Keratinocyte (primary cell): ENCODE results near the gene ITGBL1. TPM values are rescaled to one million over a fixed set of nuclear protein-coding genes. Genes with fewer than 3 reads are reported as not detected.
"Not testable (repeated sequence)": the region's sequence is repeated elsewhere in the genome, so short reads cannot be mapped to it uniquely, and the experiment has no call there.

ENCODE experiments used
- DNase-seq: peaks from one replicate; pipeline ENCODE4 v3.0.0-alpha.2; 2011; ENCODE audit warnings: low read depth, missing footprints, low spot score
- FAIRE-seq: peaks from 2 replicates; lab custom pipeline; 2011; peaks lifted over from hg19 to GRCh38; lab: Jason Lieb, UNC
- H2AFZ ChIP-seq: 2 replicates; pipeline ENCODE4 v1.6.0; 2012; ENCODE audit warnings: low read length, control low read depth, inconsistent platforms; ENCODE audit not compliant: control insufficient read depth
- H3K27ac ChIP-seq: 2 replicates; pipeline ENCODE4 v1.5.1; 2011; ENCODE audit warnings: low read length; ENCODE audit not compliant: control insufficient read depth, insufficient read depth
- H3K27me3 ChIP-seq: 3 replicates; pipeline ENCODE4 v1.6.0; 2011; ENCODE audit warnings: low read length; ENCODE audit not compliant: control insufficient read depth, insufficient read depth; ENCODE audit errors: extremely low read depth
- H3K36me3 ChIP-seq, 2 experiments: 2 replicates in 1 of 2; 3 replicates in 1 of 2; pipeline ENCODE4 v1.5.1; 2011; ENCODE audit warnings: low read length in 2 of 2, mild to moderate bottlenecking in 1 of 2; ENCODE audit not compliant: control insufficient read depth in 2 of 2, insufficient read depth in 2 of 2; ENCODE audit errors: extremely low read depth in 1 of 2
- H3K4me1 ChIP-seq: 3 replicates; pipeline ENCODE4 v1.5.1; 2011; ENCODE audit warnings: low read length; ENCODE audit not compliant: control insufficient read depth, insufficient read depth; ENCODE audit errors: extremely low read depth
- H3K4me2 ChIP-seq: 3 replicates; pipeline ENCODE4 v1.6.0; 2011; ENCODE audit warnings: low read depth, low read length; ENCODE audit not compliant: control insufficient read depth, insufficient read depth; ENCODE audit errors: extremely low read depth
- H3K4me3 ChIP-seq, 3 experiments: fragments of 200-600 bp in 1 of 3; sonication (generic) in 1 of 3; 2 replicates in 2 of 3; 3 replicates in 1 of 3; pipeline ENCODE4 v1.5.1; 2011 to 2016; ENCODE audit warnings: low read length in 3 of 3, mild to moderate bottlenecking in 3 of 3, control low read depth in 2 of 3, inconsistent platforms in 1 of 3, low read depth in 1 of 3, mixed read lengths in 1 of 3, mixed run types in 1 of 3, moderate library complexity in 1 of 3; ENCODE audit not compliant: control insufficient read depth in 2 of 3, insufficient read depth in 2 of 3; ENCODE audit errors: extremely low read depth in 1 of 3
- H3K79me2 ChIP-seq: 2 replicates; pipeline ENCODE4 v1.6.0; 2012; ENCODE audit warnings: low read length; ENCODE audit not compliant: control insufficient read depth, insufficient read depth
- H3K9ac ChIP-seq: 3 replicates; pipeline ENCODE4 v1.6.0; 2011; ENCODE audit warnings: low read length; ENCODE audit not compliant: control insufficient read depth, insufficient read depth; ENCODE audit errors: extremely low read depth
- H3K9me1 ChIP-seq: 3 replicates; pipeline ENCODE4 v1.6.0; 2011; ENCODE audit warnings: low read length; ENCODE audit not compliant: control insufficient read depth, insufficient read depth; ENCODE audit errors: extremely low read depth
- H3K9me3 ChIP-seq: 2 replicates; pipeline ENCODE4 v1.5.1; 2012; ENCODE audit warnings: low read depth, low read length; ENCODE audit not compliant: control insufficient read depth
- H4K20me1 ChIP-seq: 3 replicates; pipeline ENCODE4 v1.6.0; 2011; ENCODE audit warnings: low read length; ENCODE audit not compliant: control insufficient read depth, insufficient read depth; ENCODE audit errors: extremely low read depth
- CTCF ChIP-seq, 3 experiments: IDR thresholded peaks in 1 of 3; conservative IDR thresholded peaks in 1 of 3; optimal IDR thresholded peaks in 1 of 3; 2 replicates in 2 of 3; 3 replicates in 1 of 3; pipeline versions ENCODE3 to v1.5.1; 2011; ENCODE audit warnings: low read length in 3 of 3, mild to moderate bottlenecking in 3 of 3, moderate library complexity in 2 of 3, control low read depth in 1 of 3, inconsistent platforms in 1 of 3; ENCODE audit not compliant: insufficient read depth in 2 of 3; ENCODE audit errors: extremely low read depth in 1 of 3
- EZH2 ChIP-seq: IDR thresholded peaks from one replicate; pipeline ENCODE4 v1.6.1; 2012; ENCODE audit warnings: inconsistent platforms, mild to moderate bottlenecking, low read length, moderate library complexity
- dilution Hi-C: fragments of 300-500 bp; cut with MboI; formaldehyde crosslinking; loops from one replicate; pipeline ENCODE4 v1.7.0; 2020; ENCODE audit warnings: low sequenced_read_pairs; ENCODE audit not compliant: extremely low pct_ligation_motif_present
- polyA plus RNA-seq, 5 experiments: library from polyadenylated mRNA; depleted of rRNA in 3 of 5; stranded (reverse) in 3 of 5; stranded (forward) in 1 of 5; unstranded in 1 of 5; fragments of >200 nt; gene quantifications; 1 replicate in 1 of 5; 2 replicates in 3 of 5; 3 replicates in 1 of 5; pipeline versions ENCODE4 v1.2.1 to v1.2.3, GENCODE V29; 2011 to 2012; ENCODE audit warnings: missing spikeins in 2 of 5, low read depth in 1 of 5, low replicate concordance in 1 of 5

Gene ITGBL1
- polyA plus RNA-seq, 1 donor (not counting 4 experiments of a cell fraction or from before 2014, with no cell fraction given) = 2.1 TPM

GRCh38 chr13:101535192-101535746, 82.8 kb downstream of the ITGBL1 start:
- H3K27me3 ChIP-seq = no peaks in the 10 kb centered on the region
- no peaks in the 10 kb centered on the region for H3K36me3 ChIP-seq
- FAIRE-seq (no peak), DNase-seq (no peak)
- no peak overlapping the region for H2AFZ ChIP-seq
- no peaks in the 10 kb centered on the region for H3K9me1 ChIP-seq
- no peaks in the 10 kb centered on the region for H4K20me1 ChIP-seq
- no peaks in the 10 kb centered on the region for H3K4me1 ChIP-seq
- H3K79me2 ChIP-seq = no peaks in the 10 kb centered on the region
- no peak overlapping the region for H3K4me2 ChIP-seq
- H3K4me3 ChIP-seq = no peak overlapping the region
- dilution Hi-C loops = no loop called here
- no peak for TF ChIP-seq EZH2
- TF ChIP-seq CTCF (optimal IDR thresholded peaks at IDR 0.05 in 1 of 3, IDR thresholded peaks at IDR 0.05 in 1 of 3, conservative IDR thresholded peaks at IDR 0.05 in 1 of 3; ENCODE audit: extremely low read depth in 1 of 3, insufficient read depth in 2 of 3, low read length in 3 of 3) = no peak
- no peaks in the 10 kb centered on the region for H3K9me3 ChIP-seq
- no peak overlapping the region for H3K9ac ChIP-seq
- H3K27ac ChIP-seq = no peak overlapping the region

- no peak overlapping the region for H3K27ac ChIP-seq
- no peak overlapping the region for H3K4me2 ChIP-seq
- no peaks in the 10 kb centered on the region for H3K79me2 ChIP-seq
- no peaks in the 10 kb centered on the region for H3K4me1 ChIP-seq
- H2AFZ ChIP-seq = no peak overlapping the region
- no peaks in the 10 kb centered on the region for H3K9me1 ChIP-seq
- no peaks in the 10 kb centered on the region for H3K9me3 ChIP-seq
- H3K36me3 ChIP-seq = no peaks in the 10 kb centered on the region
- no peak for DNase-seq
- dilution Hi-C loops = no loop called here
- no peaks in the 10 kb centered on the region for H4K20me1 ChIP-seq
- TF ChIP-seq CTCF (optimal IDR thresholded peaks at IDR 0.05 in 1 of 3, IDR thresholded peaks at IDR 0.05 in 1 of 3, conservative IDR thresholded peaks at IDR 0.05 in 1 of 3; ENCODE audit: extremely low read depth in 1 of 3, insufficient read depth in 2 of 3, low read length in 3 of 3) = no peak
- TF ChIP-seq EZH2 = no peak
- FAIRE-seq = no peak
- H3K4me3 ChIP-seq = no peak overlapping the region
- H3K27me3 ChIP-seq = no peaks in the 10 kb centered on the region
- no peak overlapping the region for H3K9ac ChIP-seq
These were observed 83.6 kb downstream of the ITGBL1 start for GRCh38 chr13:101536079-101536478.

- H3K9me1 ChIP-seq, H3K9ac ChIP-seq, H3K27me3 ChIP-seq, H3K4me2 ChIP-seq, H3K4me1 ChIP-seq, FAIRE-seq, H4K20me1 ChIP-seq, dilution Hi-C loops, H3K36me3 ChIP-seq, H3K27ac ChIP-seq, DNase-seq, H2AFZ ChIP-seq, H3K9me3 ChIP-seq, H3K4me3 ChIP-seq, H3K79me2 ChIP-seq: not testable (repeated sequence)
These were observed 92.1 kb downstream of the ITGBL1 start for GRCh38 chr13:101544544-101544943.
